NCI-H146 treated with DMSO at 0.1 percent for 48 hours (cell line): ENCODE results near the gene NIP7.
"Not testable (repeated sequence)": the region's sequence is repeated elsewhere in the genome, so short reads cannot be mapped to it uniquely, and the experiment has no call there.

Source experiments
- DNase-seq: peaks from one replicate; lab custom pipeline; 2025; ENCODE audit not compliant: unreplicated experiment; lab: John Stamatoyannopoulos, UW

Gene NIP7

GRCh38 chr16:69338557-69339288 is 849 bp upstream of the NIP7 start:
- no peak for DNase-seq

- no peak for DNase-seq
These were observed 598 bp downstream of the NIP7 start for GRCh38 chr16:69340095-69340644.

GRCh38 chr16:69344171-69344570 is 4.6 kb downstream of the NIP7 start:
- no peak for DNase-seq

GRCh38 chr16:69345923-69346322 is 6.4 kb downstream of the NIP7 start:
- no peak for DNase-seq

- no peak for DNase-seq
These were observed 7.1 kb downstream of the NIP7 start for GRCh38 chr16:69346683-69347082.

GRCh38 chr16:69348222-69348621 is 8.7 kb downstream of the NIP7 start:
- DNase-seq: no peak

GRCh38 chr16:69349536-69349935 is 10.0 kb downstream of the NIP7 start:
- DNase-seq: no peak

- DNase-seq: no peak
These were observed 11.1 kb downstream of the NIP7 start for GRCh38 chr16:69350536-69351133.

- no peak for DNase-seq
These were observed 11.9 kb downstream of the NIP7 start, which contains the start of gene TMED6 for GRCh38 chr16:69351309-69352027. TMED6 (minus strand) TSS chr16:69351786; CDS start chr16:69351753, 33 bp downstream.

- not testable (repeated sequence) for DNase-seq
These were observed 20.5 kb downstream of the NIP7 start for GRCh38 chr16:69360070-69360469.

- DNase-seq: no peak
These were observed 23.7 kb downstream of the NIP7 start for GRCh38 chr16:69363281-69363717.

- DNase-seq: no peak
These were observed 24.5 kb downstream of the NIP7 start for GRCh38 chr16:69364088-69364487.

- no peak for DNase-seq
These were observed 26.3 kb downstream of the NIP7 start for GRCh38 chr16:69365901-69366300.

GRCh38 chr16:69366431-69366830 is 26.9 kb downstream of the NIP7 start:
- DNase-seq: no peak

- no peak for DNase-seq
These were observed 28.4 kb downstream of the NIP7 start for GRCh38 chr16:69367980-69368379.

- DNase-seq: peak; percentile 26
These were observed 29.3 kb downstream of the NIP7 start for GRCh38 chr16:69368866-69369265.

- no peak for DNase-seq
These were observed 32.0 kb downstream of the NIP7 start for GRCh38 chr16:69371564-69371963.

- DNase-seq: no peak
These were observed 33.4 kb downstream of the NIP7 start for GRCh38 chr16:69373019-69373418.

GRCh38 chr16:69376393-69377059 is 37.0 kb downstream of the NIP7 start:
- DNase-seq: no peak

GRCh38 chr16:69378036-69378435 is 38.5 kb downstream of the NIP7 start:
- no peak for DNase-seq

GRCh38 chr16:69378760-69379159 is 39.2 kb downstream of the NIP7 start:
- no peak for DNase-seq
